Measurements from ENCODE around the gene LRGUK. TPM values are rescaled to one million over a fixed set of nuclear protein-coding genes. Genes with fewer than 3 reads are reported as not detected.

Gene LRGUK
- total and polyA plus RNA-seq, 2 of the 4 experiments (the other 2 are of a cell fraction): 0.07 TPM; not detected in 1

DNA sequence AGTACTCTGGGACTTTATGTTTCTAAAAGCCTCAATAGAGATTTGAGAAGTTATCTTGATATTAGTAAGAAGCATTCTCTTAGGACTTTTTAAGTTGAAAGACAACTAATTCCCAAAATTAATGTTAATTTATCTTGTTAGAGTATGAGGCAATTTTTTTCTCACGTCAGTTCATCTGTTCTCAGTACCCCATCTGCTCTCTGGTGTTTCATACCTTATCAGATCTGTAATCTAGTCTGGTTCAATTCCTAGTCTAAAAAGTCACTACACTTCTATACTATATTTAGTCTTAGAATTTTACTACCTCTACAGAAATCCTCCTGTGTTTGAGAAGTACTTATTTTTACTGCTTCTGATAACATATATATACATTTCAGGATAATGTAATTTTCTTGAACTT, 66.1 kb downstream of the LRGUK start:
- Histone ChIP-seq H3K27ac (ENCODE audit: insufficient read depth, low read length) (no peak overlapping the region), H3K4me3 (ENCODE audit: insufficient read depth, low read depth, low read length) (no peak overlapping the region), H3K9me1 (ENCODE audit: insufficient read depth, low read length) (no peaks in the 10 kb centered on the region), H2BK20ac (ENCODE audit: low read depth, low read length) (no peak overlapping the region), H3K23ac (ENCODE audit: low read depth, low read length) (no peak overlapping the region), H3K4ac (ENCODE audit: low read depth, low read length) (no peak overlapping the region), H3K4me2 (ENCODE audit: low read depth, low read length) (no peak overlapping the region), H2BK5ac (ENCODE audit: low read depth, low read length, poor library complexity, severe bottlenecking) (no peak overlapping the region), H4K91ac (ENCODE audit: insufficient read depth, low read depth, low read length) (no peak overlapping the region), H3K18ac (ENCODE audit: low read depth, low read length) (no peak overlapping the region), H2AK5ac (ENCODE audit: low read depth, low read length) (no peak overlapping the region), H3K79me1 (ENCODE audit: low read depth in 1 of 2, low read length in 2 of 2) (no peaks in the 10 kb centered on the region), H2AK9ac (replicated peaks; ENCODE audit: low read depth, low read length, poor library complexity) (no peak overlapping the region), H3K14ac (replicated peaks; ENCODE audit: low read depth, low read length) (no peak overlapping the region), H3K27me3 (ENCODE audit: control insufficient read depth, insufficient read depth, low read length) (no peaks in the 10 kb centered on the region), H4K20me1 (ENCODE audit: insufficient read depth, low read length) (no peaks in the 10 kb centered on the region), H3K9ac (ENCODE audit: low read depth, low read length) (no peak overlapping the region), H2BK120ac (ENCODE audit: low read depth, low read length) (no peak overlapping the region), H2AFZ (replicated peaks; ENCODE audit: low read length, poor library complexity) (no peak overlapping the region), H3K4me1 (ENCODE audit: control insufficient read depth, insufficient read depth, low read length) (no peaks in the 10 kb centered on the region), H3K9me3 (ENCODE audit: control insufficient read depth, insufficient read depth, low read length) (no peaks in the 10 kb centered on the region), H3K36me3 (ENCODE audit: control insufficient read depth, insufficient read depth, low read length) (no peaks in the 10 kb centered on the region), H4K8ac (ENCODE audit: low read depth in 2 of 2, low read length in 2 of 2) (no peak overlapping the region), H4K5ac (ENCODE audit: low read depth, low read length) (no peak overlapping the region), H2BK15ac (ENCODE audit: low read depth, low read length) (no peak overlapping the region), H3K56ac (ENCODE audit: extremely low read depth, insufficient read depth, low read length) (no peak overlapping the region)
- no CpG with 5 or more reads among the region's 1 CpG for WGBS, 2 experiments (ENCODE audit: extremely low coverage in 2 of 2, insufficient read length in 1 of 2)
- ChIA-PET CTCF (no interaction called here), POLR2A (ENCODE audit: unreplicated experiment) (no interaction called here)
- dilution Hi-C loops (cut with HindIII; ENCODE audit: low sequenced_read_pairs, unreplicated experiment) (no loop called here), intact Hi-C loops (cut with micrococcal nuclease) (no loop called here), in situ Hi-C loops (cut with MboI; ENCODE audit: low sequenced_read_pairs) (no loop called here)
- TF ChIP-seq POLR2A (IDR thresholded peaks at IDR 0.05; ENCODE audit: low read depth, low read length): no peak
- TF ChIP-seq MAZ (IDR thresholded peaks at IDR 0.05; ENCODE audit: borderline replicate concordance, low read depth, low read length): no peak
- TF ChIP-seq MAFK (IDR thresholded peaks at IDR 0.05; ENCODE audit: low read depth, low read length): no peak
- no peak for TF ChIP-seq RAD21 (IDR thresholded peaks at IDR 0.05; ENCODE audit: low read length)
- no peak for TF ChIP-seq CEBPB (IDR thresholded peaks at IDR 0.05; ENCODE audit: low read depth, low read length)
- TF ChIP-seq FOS (IDR thresholded peaks at IDR 0.05; ENCODE audit: low read depth, low read length): no peak
- TF ChIP-seq SMC3 (IDR thresholded peaks at IDR 0.05; ENCODE audit: low read depth, low read length): no peak
- TF ChIP-seq RCOR1 (IDR thresholded peaks at IDR 0.05; ENCODE audit: insufficient replicate concordance, low read length): no peak
- no peak for TF ChIP-seq NFE2L2 (IDR thresholded peaks at IDR 0.05; ENCODE audit: low read depth, low read length)
- DNase-seq (no peak), ATAC-seq (ENCODE audit: low read depth) (no peak)
- BruUV-seq (replicated peaks): no TSS peak
